Stimulated activated CD8-positive, alpha-beta memory T cell treated with anti-CD3 and anti-CD28 coated beads, Interleukin-15, amount 100 ng/mL, for 1 hour (primary cell): ENCODE data around the gene HLA-G.

ENCODE experiments used
- DNase-seq: peaks from one replicate; pipeline ENCODE4 v3.0.0-alpha.2; 2020; ENCODE audit warnings: low read depth

Gene HLA-G

GRCh38 chr6:29816030-29816429, 11.6 kb upstream of the HLA-G start:
- DNase-seq = no peak

DNA sequence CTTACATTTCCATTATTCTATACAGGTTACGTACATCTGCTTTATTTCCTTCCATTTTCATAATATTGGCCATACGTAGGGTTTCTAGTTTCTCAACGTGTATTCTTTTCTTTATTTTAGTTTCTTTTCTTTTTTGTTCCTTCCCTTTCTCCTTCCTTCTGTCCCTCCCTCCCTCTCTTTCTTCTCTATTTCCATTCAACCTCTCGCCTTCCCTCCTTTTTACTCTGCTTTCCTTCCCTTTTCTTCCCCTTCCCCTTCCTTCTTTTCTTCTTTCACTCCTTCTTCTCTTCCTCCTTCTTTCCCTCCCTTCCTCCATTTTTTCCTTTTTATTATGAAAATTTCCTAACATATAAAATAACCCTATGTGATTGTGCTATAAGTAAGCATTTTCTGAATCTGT, 8.7 kb upstream of the HLA-G start:
- DNase-seq = no peak

GRCh38 chr6:29824144-29824543, 3.5 kb upstream of the HLA-G start:
- DNase-seq = no peak

GRCh38 chr6:29825848-29826247, 1.8 kb upstream of the HLA-G start:
- no peak for DNase-seq

GRCh38 chr6:29826271-29826670, 1.4 kb upstream of the HLA-G start:
- DNase-seq = no peak

DNA sequence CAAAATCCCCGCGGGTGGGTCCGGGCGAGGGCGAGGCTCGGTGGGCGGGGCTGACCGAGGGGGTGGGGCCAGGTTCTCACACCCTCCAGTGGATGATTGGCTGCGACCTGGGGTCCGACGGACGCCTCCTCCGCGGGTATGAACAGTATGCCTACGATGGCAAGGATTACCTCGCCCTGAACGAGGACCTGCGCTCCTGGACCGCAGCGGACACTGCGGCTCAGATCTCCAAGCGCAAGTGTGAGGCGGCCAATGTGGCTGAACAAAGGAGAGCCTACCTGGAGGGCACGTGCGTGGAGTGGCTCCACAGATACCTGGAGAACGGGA, 809 bp downstream of the HLA-G start:
- DNase-seq = no peak

DNA sequence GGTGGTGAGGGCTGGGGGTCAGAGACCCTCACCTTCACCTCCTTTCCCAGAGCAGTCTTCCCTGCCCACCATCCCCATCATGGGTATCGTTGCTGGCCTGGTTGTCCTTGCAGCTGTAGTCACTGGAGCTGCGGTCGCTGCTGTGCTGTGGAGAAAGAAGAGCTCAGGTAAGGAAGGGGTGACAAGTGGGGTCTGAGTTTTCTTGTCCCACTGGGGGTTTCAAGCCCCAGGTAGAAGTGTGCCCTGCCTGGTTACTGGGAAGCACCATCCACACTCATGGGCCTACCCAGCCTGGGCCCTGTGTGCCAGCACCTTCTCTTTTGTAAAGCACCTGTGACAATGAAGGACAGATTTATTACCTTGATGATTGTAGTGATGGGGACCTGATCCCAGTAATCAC, 2.1 kb downstream of the HLA-G start:
- DNase-seq = no peak

- DNase-seq = no peak
Measured at GRCh38 chr6:29830409-29830808, 2.8 kb downstream of the HLA-G start.

DNA sequence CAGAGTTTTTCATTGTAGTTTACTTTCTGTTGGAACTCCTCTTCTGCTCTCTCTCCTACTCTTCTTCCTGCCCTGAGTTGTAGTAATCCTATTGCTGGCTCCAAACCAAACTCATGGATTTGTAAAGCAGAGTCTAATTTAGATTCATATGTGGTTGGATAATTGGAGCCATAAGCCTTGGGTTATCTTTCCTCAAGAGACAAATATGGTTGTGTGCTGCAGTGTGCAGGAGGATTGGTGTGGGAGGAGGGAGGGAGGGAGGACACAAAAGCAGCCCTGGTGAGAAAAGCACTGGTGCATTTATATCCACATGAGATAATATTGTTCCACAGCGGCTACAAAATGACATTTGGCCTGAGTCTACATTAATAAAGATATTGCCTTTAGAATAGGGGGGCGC, 4.2 kb downstream of the HLA-G start:
- DNase-seq = no peak

GRCh38 chr6:29834564-29835436, 7.2 kb downstream of the HLA-G start:
- peak; percentile 23 for DNase-seq

DNA sequence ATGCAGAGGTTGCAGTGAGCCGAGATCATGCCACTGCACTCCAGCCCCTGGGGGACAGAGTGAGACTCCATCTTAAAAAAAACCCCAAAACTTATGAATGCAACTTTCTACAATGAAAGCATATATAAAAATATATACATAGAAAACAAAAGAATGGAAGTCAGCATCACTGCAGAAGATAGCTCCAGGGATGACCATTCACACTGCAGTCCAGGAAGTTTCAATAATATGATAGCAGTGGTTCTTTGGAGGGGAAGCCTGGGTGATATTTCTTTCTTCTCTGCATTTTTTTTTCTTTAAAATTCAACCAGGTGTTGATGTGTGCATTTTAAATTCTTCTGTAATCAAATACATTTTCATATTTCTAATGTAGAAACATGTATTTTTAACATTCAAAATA, 12.3 kb downstream of the HLA-G start:
- DNase-seq = no peak

DNA sequence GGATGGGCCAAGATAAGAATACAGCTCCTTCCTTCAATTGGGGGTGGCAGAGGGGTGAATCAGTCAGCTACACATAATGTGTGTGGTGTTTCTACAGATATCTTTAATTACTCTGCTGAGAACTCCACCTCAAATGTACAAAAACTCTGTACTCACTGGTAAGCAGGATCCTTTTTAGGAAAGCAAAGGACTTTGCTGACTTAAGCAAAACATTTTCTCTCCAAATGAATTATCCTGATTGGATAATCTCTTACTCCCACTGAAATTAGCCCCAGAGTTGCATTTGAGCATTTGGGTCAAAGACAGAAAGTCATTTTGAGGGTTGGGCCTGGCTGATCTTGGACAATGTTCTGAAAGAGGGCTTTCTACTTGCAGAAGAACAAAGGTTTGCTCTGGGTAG, 13.4 kb downstream of the HLA-G start:
- DNase-seq = no peak

DNA sequence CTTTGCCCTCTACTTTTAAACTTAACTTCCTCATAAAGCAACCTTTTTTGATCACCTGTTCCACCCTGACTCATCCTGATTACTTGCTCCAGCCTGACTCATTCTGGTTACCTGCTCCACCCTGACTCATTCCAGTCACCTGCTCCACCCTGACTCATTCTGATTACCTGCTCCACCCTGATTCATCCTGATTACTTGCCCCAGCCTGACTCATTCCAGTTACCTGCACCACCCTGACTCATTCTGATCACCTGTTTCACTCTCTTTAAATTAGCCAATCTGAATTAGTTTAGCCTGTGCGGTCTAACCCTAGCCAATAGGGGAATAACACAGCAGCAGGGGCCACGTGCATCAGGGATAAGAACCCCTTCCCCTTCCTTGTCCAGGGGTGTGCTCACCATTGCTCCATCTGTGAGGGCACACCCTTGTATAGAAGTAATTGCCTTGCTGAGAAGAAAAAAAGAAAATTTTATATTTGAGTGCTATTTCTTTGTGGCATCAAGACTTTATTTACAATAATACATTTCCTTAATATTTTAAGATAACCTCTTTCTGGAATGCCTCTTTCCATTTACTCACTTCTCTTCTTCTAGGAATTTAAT, 17.9 kb downstream of the HLA-G start:
- no peak for DNase-seq

DNA sequence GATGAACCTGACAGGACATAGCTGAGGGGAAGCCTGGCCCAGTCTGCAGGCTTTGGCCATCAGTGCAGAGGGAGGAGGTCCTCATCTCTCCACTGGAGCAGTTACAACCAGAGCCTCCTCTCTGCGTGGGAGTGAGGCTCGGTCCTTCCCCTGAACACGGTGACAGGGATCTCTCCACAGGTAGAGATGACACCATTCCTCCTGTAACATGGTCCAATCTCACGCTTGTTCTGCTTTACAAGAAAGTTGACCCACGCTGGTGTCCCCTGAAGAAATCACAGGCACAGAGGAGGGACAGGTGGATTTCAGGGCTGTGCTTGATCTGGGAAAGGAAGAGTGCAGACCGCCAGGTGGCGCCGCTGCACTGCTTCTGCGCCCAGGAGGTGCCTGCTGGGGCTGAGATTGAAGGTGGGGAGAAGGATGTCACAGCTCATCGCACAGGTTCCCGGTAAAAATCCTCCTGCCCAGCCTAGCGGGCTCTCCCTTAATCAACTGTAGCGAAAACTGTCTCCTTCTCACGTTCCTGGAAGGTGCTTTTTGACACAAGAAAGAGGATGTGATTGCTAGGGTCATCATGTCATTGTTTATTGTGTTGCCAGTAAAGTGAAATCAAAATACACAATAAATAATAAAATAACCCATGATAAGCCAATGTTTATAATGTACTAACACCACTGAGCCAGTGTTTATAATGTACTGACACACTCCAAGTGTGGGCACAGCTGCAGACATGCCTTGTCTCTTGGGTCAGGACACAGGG, 20.4 kb downstream of the HLA-G start:
- peak; percentile 77 for DNase-seq

GRCh38 chr6:29850011-29850553, 22.5 kb downstream of the HLA-G start:
- DNase-seq = no peak

DNA sequence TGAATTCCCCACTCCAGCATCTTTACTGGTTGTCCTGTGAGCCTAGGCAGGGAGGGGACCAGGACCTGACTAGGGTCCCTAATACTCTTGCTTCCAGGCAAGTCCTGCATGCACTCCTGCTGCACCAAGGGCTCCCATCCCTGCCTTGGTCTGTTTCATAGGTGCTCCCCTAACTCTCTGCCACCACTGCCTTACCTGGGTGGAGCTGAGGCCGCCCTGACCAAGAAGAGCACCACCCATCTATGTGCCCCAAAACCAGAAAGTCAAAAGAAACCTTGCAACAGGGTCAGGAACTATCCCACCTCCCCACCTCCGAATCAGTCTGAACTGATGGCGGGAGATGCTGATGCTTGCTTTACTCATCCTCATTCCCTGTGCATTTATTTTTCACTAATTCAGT, 23.6 kb downstream of the HLA-G start:
- DNase-seq = no peak

- DNase-seq = no peak
Measured at GRCh38 chr6:29853245-29853644, 25.6 kb downstream of the HLA-G start.

- DNase-seq = no peak
Measured at GRCh38 chr6:29858006-29858405, 30.4 kb downstream of the HLA-G start.

DNA sequence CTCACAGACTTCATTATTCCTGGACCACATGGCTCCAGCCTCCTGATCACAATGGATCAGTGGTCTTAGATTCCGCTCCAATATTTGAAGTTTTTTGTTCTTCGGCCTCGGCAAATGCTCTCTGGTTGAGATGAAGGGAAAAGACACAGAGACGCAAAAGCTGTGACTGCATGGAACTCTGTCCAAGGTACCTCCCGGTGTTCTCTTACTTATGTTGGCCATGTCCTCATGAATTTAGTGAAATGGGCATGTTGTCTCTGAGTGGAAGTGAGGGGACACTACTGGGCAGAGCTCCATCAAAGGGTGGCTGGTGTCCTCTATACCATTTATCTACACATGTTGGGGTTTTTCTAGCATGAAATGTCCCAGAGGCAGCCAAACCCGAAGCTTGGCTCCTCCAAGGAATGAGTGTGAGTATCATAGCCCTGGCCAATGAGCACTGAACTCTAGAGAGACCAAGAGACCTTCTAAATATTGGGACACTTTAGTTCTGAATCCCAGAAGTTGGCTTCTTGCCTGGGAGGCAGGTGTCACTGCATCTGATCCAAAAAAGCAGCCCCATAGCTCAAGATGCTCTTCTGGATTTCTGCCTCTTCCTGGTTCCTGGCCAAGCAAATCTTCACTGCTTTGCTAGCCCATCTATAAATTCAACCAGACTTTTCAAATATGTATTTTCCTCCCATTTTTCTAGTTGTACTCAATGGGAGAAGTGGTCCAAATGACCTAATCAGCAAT, 34.1 kb downstream of the HLA-G start:
- DNase-seq = no peak

DNA sequence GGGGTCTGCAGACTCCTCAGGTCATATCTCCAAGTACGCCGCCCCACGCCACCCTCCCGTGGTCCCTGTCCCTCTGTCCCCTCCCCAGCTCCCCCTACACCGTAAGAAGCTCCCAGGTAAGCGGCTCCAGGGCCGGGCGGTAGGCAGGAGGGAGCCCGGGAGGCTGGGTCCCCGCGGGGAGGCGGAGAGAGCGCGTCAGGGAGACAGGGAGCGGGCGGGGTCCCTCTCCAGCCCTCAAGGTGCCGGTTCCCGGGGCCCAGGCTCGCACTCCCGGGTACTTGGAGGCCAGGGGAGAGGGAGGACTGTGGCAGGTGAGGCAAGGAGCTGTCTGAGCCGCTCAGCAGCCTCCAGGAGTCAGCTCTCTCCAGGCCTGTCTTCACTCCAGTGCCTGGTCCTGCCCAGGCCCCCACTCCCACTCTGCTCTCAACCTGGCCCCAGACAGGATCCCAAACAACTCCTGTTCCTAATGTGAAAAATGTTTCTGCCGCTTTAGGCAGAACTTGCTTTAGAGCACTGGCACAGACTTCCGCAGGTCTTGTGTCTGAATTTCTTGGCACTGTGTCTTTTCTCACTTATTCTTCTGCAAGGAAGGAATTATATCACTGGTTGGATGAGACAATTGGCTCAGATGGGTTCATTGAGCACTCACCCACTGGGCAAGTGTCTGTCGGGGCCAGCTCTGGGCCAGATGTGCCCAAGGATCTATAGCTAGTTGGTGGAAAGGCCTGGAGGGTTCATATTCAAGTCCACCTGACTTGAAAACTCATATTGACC, 36.6 kb downstream of the HLA-G start:
- DNase-seq = no peak

DNA sequence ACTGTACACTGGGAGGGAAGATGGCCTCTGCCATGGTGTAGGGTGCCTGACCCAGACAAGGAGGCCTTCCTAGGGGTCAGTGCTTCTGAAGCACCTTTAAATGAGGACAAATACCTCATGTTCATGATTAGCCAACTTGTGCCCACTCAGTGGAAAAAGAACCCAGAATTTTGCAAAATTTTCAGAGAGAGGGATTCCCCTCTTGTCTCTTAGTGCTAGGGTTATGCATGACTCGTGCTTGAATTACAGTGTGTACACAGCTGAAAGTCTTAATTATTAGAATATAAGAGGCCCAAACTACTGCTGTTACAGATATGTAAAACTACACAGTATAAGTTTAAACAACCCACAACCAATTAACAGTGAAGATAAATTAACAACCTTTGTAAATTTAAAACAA, 38.0 kb downstream of the HLA-G start:
- no peak for DNase-seq
